ENCODE data around the gene AKR1E2. TPM values are rescaled to one million over a fixed set of nuclear protein-coding genes. Genes with fewer than 3 reads are reported as not detected.
"Not testable (repeated sequence)": the region's sequence is repeated elsewhere in the genome, so short reads cannot be mapped to it uniquely, and the experiment has no call there.

Gene AKR1E2
- total and polyA plus RNA-seq, 4 donors = 1.5 to 7.5 (median 3.8) TPM

DNA sequence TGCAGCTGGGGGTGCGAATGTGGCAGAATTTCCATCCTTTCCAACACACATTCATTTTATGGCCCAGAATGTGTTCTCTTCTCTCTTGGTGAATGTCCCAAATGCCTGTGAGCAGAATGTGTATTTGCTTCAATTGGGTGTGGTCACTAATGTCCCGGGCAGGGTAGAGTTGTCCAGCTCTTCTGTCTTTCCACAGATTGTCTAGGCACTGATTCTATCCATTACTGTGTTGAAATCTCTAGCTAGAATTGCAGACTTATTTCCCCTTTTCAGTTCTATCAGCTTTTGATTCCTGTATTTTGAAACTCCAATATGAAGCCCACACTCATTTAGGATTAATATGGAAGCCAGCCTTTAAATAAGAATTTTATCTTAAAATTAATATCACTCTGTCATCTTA is 14.0 kb upstream of the AKR1E2 start:
- TF ChIP-seq, protein P1, sequence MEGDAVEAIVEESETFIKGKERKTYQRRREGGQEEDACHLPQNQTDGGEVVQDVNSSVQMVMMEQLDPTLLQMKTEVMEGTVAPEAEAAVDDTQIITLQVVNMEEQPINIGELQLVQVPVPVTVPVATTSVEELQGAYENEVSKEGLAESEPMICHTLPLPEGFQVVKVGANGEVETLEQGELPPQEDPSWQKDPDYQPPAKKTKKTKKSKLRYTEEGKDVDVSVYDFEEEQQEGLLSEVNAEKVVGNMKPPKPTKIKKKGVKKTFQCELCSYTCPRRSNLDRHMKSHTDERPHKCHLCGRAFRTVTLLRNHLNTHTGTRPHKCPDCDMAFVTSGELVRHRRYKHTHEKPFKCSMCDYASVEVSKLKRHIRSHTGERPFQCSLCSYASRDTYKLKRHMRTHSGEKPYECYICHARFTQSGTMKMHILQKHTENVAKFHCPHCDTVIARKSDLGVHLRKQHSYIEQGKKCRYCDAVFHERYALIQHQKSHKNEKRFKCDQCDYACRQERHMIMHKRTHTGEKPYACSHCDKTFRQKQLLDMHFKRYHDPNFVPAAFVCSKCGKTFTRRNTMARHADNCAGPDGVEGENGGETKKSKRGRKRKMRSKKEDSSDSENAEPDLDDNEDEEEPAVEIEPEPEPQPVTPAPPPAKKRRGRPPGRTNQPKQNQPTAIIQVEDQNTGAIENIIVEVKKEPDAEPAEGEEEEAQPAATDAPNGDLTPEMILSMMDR (IDR thresholded peaks at IDR 0.05; ENCODE audit: control extremely low read depth, extremely low read depth) = no peak
- WGBS, 2 donors = 73 to 76% methylated on average over 2 of the region's 2 CpGs
- no peak overlapping the region for H3K4me3 ChIP-seq
- H3K4me1 ChIP-seq (ENCODE audit: control insufficient read depth in 5 of 5, insufficient read depth in 5 of 5, low read length in 5 of 5) = peaks cover 0 to 3% (median 0%) of the 10 kb centered on the region in 5 donors
- no peak for DNase-seq
- no peaks in the 10 kb centered on the region for H3K36me3 ChIP-seq (ENCODE audit: control insufficient read depth in 4 of 4, insufficient read depth in 4 of 4, low read length in 4 of 4)
- ATAC-seq (ENCODE audit: insufficient read depth, low FRiP score) = no peak
- H3K27ac ChIP-seq (ENCODE audit: low read depth in 1 of 2, low read length in 1 of 2) = no peak overlapping the region
- no peaks in the 10 kb centered on the region for H3K9me3 ChIP-seq (ENCODE audit: control insufficient read depth in 4 of 4, insufficient read depth in 3 of 4, low read length in 3 of 4)
- no peaks in the 10 kb centered on the region for H3K27me3 ChIP-seq (ENCODE audit: control insufficient read depth in 3 of 3, insufficient read depth in 3 of 3, low read length in 2 of 3)
- no peak overlapping the region for H3K9ac ChIP-seq (ENCODE audit: insufficient read depth in 1 of 2, low read length in 2 of 2)

DNA sequence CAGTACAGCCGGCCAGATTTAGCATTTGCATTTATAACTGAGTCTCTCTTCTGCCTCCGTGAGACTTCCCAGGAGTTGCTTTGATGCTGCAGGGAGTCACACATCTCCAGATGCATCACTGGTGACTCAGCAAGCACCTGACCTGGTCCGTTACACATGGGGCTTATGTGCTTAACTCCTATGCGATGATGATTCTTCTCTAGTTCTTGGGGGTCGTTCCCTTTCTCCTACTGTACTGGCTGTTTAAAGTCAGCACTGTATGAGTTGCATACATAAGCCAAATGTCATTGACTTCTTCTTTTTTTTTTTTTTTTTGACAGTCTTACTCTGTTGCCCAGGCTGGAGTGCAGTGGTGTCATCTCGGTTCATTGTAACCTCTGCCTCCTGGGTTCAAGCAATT is 13.0 kb upstream of the AKR1E2 start:
- peak; percentile 8 for ATAC-seq (ENCODE audit: insufficient read depth, low FRiP score)

DNA sequence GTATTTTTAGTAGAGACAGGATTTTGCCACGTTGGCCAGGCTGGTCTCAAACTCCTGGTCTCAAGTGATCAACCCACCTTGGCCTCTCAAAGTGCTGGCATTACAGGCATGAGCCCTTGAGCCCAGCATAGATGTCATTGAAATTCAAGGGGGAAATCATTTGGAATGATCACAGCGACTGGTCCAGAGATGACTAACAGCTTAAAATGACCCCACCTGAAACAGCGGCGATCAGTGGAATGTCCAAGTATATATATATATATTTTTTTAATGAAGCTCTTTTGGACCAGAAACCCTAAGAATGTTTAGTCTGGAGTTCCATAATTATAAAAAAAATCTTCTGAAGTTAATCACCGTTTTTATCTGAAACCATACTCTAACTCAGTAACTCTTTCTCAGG is 12.5 kb upstream of the AKR1E2 start:
- no peak overlapping the region for H3K9ac ChIP-seq (ENCODE audit: insufficient read depth in 1 of 2, low read length in 2 of 2)
- H3K27me3 ChIP-seq (ENCODE audit: control insufficient read depth in 3 of 3, insufficient read depth in 3 of 3, low read length in 2 of 3) = no peaks in the 10 kb centered on the region
- no peak overlapping the region for H3K27ac ChIP-seq (ENCODE audit: low read depth in 1 of 2, low read length in 1 of 2)
- H3K4me3 ChIP-seq = no peak overlapping the region
- TF ChIP-seq, protein P1 (IDR thresholded peaks at IDR 0.05; ENCODE audit: control extremely low read depth, extremely low read depth) = no peak
- H3K36me3 ChIP-seq (ENCODE audit: control insufficient read depth in 4 of 4, insufficient read depth in 4 of 4, low read length in 4 of 4) = no peaks in the 10 kb centered on the region
- no peak for DNase-seq
- ATAC-seq (ENCODE audit: insufficient read depth, low FRiP score) = no peak
- H3K9me3 ChIP-seq (ENCODE audit: control insufficient read depth in 4 of 4, insufficient read depth in 3 of 4, low read length in 3 of 4) = no peaks in the 10 kb centered on the region
- WGBS, 2 donors = 71 to 83% methylated on average over 5 of the region's 5 CpGs
- H3K4me1 ChIP-seq (ENCODE audit: control insufficient read depth in 5 of 5, insufficient read depth in 5 of 5, low read length in 5 of 5) = peaks cover 0 to 3% (median 0%) of the 10 kb centered on the region in 5 donors

More for the DNA sequence above, 13.0 kb upstream of the AKR1E2 start:
- Histone ChIP-seq H3K9me3 (ENCODE audit: control insufficient read depth in 4 of 4, insufficient read depth in 3 of 4, low read length in 3 of 4) (no peaks in the 10 kb centered on the region), H3K4me3 (no peak overlapping the region), H3K4me1 (ENCODE audit: control insufficient read depth in 5 of 5, insufficient read depth in 5 of 5, low read length in 5 of 5) (peaks cover 0 to 3% (median 0%) of the 10 kb centered on the region in 5 donors), H3K36me3 (ENCODE audit: control insufficient read depth in 4 of 4, insufficient read depth in 4 of 4, low read length in 4 of 4) (no peaks in the 10 kb centered on the region), H3K27me3 (ENCODE audit: control insufficient read depth in 3 of 3, insufficient read depth in 3 of 3, low read length in 2 of 3) (no peaks in the 10 kb centered on the region), H3K27ac (ENCODE audit: low read depth in 1 of 2, low read length in 1 of 2) (no peak overlapping the region), H3K9ac (ENCODE audit: insufficient read depth in 1 of 2, low read length in 2 of 2) (no peak overlapping the region)
- no peak for DNase-seq
- 79 to 85% methylated on average over 6 of the region's 6 CpGs for WGBS, 2 donors
- TF ChIP-seq, protein P1 (IDR thresholded peaks at IDR 0.05; ENCODE audit: control extremely low read depth, extremely low read depth) = no peak

DNA sequence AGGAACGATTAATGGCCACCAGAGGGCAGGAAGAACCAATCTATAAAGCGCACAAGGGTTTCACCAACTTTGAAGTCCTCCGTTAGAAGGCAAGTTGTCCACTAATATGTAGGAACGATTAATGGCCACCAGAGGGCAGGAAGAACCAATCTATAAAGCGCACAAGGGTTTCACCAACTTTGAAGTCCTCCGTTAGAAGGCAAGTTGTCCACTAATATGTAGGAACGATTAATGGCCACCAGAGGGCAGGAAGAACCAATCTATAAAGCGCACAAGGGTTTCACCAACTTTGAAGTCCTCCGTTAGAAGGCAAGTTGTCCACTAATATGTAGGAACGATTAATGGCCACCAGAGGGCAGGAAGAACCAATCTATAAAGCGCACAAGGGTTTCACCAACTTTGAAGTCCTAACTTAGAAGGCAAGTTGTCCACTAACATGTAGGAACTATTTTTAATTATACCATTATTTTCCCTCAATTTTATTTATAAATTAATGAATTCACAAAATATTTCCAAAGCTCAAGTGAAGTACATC is 10.3 kb upstream of the AKR1E2 start:
- DNase-seq = peak in 1 of 3 donors; percentile 14
- H3K9ac ChIP-seq (ENCODE audit: insufficient read depth in 1 of 2, low read length in 2 of 2); ATAC-seq (ENCODE audit: insufficient read depth, low FRiP score); H3K27ac ChIP-seq (ENCODE audit: low read depth in 1 of 2, low read length in 1 of 2); H3K4me3 ChIP-seq; H3K4me1 ChIP-seq (ENCODE audit: control insufficient read depth in 5 of 5, insufficient read depth in 5 of 5, low read length in 5 of 5); H3K36me3 ChIP-seq (ENCODE audit: control insufficient read depth in 4 of 4, insufficient read depth in 4 of 4, low read length in 4 of 4); H3K27me3 ChIP-seq (ENCODE audit: control insufficient read depth in 3 of 3, insufficient read depth in 3 of 3, low read length in 2 of 3); H3K9me3 ChIP-seq (ENCODE audit: control insufficient read depth in 4 of 4, insufficient read depth in 3 of 4, low read length in 3 of 4): not testable (repeated sequence)
- WGBS, 2 donors = 29 to 33% methylated on average over 2 of the region's 11 CpGs

Measured in lung (tissue), 12 donors.